DMS114 treated with DMSO at 0.1 percent for 48 hours (cell line): ENCODE data around the gene CRISPLD2.
"Not testable (repeated sequence)": the region's sequence is repeated elsewhere in the genome, so short reads cannot be mapped to it uniquely, and the experiment has no call there.

Source experiments
- DNase-seq: peaks from one replicate; lab custom pipeline; 2025; ENCODE audit not compliant: unreplicated experiment; lab: John Stamatoyannopoulos, UW

CRISPLD2 gene

DNA sequence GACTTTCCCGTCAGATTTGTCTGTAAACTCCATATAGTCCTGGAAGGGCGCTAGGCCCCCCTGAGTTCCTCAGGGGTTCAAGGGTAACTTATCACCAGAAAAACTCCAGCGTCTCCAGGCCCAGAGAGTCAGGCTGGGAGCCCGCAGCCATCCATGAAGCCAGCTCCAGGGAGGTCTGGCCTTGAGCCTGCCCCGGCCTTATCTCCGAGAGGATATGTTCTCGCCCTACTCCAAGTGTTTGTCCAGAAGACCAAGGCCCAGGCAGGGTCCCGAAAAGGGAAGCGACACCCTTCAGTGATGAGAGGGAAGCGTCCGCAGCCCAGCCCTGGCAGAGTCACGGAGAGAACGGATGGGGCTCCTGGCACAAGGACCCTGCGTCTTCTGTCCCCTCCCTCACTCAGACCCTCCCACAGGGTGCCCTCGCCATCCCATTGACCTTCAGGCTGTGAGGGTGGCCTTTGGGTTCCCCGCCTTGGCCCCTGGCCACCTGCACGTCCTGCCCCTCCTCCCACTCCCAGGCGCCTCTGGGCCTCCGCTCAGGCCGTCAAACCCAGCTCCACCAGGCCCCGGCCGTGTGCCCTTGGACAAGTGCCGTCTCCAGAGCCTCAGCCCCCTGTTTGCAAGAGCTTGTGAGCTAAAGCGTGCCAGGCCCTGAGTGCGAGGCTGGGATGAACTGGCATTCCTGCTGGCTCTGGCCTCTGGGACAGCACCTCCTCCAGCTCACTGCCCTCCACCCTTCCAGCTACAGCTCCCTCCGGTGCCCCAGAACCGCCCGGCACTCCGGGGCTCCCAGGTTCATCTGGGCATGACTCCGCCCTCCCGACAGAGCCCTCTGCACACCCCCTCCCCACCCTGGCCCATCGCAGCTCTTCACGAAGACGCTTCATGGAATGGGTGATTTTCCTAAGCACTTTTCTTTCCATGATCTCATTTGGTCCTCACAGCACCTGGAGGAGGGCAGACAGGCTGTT is 108.1 kb downstream of the CRISPLD2 start:
- DNase-seq: no peak

DNA sequence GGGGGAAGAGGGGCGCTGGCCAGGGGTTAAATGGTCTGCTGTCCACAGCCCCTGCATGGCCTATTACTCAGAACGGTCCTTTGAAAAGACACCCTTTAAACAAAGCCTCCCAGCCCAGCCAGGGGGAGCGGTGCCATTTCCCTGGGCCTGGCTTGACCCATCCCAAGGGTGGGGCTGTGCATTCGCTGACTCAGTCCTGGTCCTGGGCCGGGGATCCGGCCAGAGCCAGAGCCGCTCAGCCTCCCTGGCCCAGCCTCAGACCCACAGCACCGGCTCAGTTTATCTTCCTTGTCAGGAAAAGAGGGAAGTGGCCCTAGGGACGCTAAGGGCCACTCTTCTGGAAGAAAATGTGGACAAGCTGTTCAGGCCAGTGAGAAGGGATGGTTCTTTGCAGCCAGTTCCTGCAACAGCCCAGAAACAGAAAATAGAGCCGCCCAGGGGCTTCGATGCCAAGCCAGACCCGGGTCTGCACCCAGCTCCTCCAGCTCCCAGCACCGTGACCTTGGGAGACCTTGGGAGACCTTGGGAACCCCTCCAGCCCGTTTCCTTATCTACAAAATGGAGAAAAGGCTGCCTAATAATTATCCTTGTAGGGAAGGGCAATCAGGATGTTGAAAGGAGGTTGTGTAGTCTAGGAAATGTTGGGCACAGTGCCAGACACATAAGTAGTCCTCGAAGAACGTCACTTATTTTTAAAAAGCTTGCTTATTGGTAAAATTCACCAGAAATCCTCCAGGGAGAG is 109.1 kb downstream of the CRISPLD2 start:
- DNase-seq: no peak

DNA sequence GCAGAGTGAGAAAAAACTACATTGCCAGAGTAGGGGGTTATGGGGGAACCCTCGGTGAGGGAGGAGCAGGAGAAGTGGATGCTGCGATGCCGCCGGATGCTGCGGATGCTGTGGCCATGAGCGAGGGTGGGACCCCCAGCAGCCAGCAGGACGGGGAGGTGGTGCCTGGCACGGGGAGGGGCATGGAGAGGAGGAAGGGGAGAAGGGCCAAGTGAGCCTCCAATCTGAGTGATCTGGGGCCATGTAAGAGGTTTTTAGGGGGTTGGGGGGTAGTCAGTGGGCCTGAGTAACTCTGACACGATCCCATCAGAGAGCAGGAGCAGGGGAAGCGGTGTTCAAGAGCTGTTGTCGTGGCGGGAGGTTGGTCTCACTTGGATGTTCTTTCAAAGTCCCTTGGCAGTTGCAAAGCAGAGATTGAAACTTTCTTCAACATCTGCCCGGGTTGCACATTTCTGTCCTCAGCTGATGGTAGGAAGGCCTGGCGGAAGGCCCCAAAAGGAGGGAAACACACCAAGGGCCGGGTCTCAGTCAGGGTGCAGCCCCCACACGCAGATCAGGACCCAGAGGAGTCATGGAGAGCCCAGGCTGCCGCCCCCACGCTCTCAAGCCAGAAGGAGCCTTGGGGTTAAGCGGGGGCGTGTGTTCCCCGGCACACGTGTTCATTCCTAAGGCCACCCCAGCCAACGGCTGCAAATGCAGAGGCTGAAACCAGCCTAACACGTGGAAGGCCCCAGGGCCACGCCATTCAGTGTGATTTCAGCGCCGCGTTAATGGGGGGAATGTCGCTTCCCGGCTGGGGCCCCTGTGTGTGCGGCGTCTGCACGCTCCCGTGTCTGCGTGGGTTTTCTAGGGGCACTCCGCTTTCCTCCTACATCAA is 109.9 kb downstream of the CRISPLD2 start:
- DNase-seq: no peak

DNA sequence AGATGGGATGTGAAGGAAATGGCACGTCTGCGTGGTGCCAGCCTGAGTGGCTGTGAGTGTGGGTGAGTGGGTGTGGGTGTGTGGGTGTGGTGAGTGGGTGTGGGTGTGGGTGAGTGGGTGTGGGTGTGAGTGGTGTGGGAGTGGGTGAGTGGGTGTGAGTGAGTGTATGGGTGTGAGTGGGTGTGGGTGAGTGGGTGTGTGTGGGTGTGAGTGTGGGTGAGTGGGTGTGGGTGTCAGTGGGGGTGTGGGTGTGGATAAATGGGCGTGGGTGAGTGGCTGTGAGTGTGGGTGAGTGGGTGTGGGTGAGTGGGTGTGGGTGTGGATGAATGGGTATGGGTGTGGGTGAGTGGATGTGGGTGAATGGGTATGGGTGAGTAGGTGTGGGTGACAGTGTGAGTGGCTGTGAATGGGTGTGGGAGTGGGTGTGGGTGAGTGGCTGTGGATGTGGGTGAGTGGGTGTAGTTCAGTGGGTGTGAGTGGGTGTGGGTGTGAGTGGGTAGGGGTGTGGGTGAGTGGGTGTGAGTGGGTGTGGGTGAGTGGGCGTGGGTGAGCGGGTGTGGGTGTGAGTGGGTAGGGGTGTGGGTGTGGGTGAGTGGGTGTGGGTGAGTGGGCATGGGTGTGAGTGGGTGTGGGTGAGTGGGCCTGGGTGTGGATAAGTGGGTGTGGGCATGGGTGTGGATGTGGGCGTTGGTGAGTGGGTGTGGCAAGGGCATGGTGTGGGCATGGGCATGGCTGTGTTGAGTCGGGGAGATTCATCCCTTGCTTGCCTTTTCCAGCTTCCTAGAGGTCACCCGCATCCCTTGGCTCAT is 110.7 kb downstream of the CRISPLD2 start:
- no peak for DNase-seq

DNA sequence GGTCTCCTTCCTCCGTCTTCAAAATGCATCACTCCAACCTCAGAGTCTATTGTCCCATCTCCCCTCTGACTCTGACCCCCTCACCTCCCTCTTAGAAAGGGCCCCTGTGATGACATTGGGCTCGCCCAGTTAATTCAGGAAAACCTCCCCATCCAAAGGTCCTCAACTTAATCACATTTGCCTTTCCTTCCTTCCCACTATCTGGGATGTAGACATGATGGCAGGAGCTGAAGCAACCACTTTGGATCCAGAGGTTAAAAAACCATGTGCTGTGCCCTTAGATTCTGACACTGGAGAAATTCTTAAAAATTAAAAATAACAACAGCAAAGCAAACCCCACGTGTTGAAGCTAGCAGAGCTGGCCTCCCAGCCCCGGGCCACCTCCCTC is 111.3 kb downstream of the CRISPLD2 start:
- DNase-seq: no peak

DNA sequence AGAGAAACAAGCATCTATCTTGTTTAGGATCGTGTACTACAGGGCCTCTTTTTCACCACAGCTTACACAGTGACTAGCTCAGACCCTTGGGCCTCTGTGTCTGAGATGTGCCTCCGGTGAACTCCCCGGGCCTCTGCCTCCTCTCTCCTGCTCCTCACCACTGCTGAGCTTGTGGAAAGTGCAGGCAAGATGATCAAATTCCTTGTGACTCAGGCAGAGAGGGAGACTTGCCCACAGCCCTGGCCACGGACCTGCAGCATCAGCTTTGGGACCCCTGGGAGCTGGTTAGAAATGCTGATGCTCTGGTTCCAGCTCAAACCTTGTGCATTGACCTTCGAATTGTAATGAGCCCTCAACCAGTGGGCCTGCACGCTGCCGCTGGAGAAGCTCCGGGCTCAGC is 111.7 kb downstream of the CRISPLD2 start:
- DNase-seq: no peak

DNA sequence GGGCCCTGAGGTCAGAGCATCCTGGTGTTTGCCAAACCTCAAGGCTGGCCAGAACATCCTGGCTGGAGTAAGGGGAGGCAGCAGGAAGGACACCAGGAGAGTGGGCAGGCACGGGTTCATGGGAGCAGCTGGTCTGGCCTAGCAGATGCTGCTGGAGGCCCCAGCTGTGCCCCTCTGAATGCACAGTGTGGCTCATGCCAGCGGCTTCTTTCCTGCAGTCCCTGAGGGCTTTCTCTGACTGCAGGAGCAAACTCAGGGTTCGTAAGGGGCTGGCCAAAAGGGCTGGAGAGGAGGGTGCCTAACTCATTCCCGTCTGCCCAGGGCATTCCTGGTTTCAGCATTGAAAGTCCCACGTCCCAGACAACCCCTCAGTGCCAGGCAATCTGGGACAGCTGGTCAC is 112.9 kb downstream of the CRISPLD2 start:
- DNase-seq: no peak

DNA sequence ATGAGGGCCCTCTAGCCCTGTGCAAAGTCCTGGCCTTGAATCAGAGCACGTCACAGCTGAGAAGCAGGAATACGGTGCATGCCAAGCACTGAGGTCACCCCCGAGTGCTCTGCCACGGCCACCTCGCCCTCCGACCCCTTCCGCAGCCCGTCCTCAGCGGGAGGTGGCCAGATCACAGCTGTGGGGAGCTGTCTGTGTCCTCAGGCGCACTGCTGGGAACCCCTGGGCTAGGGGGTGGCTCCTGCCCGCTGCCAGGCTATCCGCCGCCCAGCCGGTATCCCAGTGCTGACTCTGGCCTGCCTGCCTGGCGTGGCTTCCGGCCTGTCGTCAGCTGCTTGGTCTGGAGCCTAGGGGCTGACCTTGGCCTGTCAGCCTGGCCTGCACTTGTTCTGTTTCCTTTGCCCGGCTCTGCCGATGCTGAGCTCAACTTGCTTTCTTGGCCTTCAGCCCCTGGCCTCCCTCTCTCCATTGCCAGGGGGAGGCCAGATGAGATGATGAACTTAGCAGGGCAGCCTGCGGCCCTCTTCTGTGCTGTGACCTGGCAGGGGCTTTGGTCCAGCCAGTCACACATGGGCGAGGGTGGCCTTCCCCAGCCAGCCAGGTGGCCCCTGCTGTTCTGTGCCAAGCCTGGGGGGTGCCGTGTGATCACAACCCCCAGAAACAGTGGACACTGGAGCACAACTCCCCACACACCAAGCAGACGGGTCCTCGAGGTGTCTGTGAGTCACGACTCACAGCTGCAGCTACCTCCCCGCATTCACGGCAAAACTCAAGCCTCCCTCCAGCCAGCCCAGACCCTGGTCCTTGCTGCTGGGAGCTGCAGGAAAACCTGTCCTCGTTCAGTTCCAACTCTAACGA is 114.2 kb downstream of the CRISPLD2 start:
- DNase-seq: no peak

DNA sequence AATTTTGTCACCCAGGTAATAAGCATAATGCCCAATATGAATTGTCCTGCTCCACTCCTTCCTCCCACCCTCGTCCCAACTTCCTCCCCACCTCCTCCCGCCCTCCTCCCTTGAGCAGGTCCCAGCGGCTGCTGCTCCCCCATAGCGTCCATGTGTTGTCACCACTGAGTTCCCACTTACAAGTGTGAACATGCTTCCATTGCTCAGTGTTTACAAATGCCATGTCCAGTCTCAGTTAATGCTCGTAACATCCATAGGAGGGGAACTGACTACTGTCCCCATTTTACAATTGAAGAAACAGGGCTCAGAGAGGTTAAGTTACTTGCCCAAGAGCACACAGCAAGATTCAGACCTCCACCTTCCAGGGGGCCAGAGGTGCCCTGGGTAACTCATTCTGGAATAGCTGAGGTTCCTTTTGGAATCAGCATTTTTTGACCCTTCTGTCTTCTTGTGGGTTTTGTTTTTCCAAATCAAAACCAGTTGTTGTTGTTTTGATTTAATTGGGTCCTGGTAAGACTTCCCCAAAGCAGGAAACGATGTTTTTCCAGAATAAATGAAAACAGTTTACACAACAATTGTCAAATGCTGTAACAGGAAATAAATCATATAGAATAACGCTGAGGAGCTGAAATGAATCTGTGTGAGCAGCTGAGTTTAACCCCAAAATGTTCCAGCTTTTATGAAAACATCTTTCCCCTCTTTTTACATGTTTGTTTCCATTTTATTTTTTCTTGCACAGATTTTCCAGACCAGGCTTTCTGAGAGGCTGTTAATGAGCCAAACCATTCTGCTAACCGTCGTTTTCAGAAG is 117.6 kb downstream of the CRISPLD2 start:
- no peak for DNase-seq

DNA sequence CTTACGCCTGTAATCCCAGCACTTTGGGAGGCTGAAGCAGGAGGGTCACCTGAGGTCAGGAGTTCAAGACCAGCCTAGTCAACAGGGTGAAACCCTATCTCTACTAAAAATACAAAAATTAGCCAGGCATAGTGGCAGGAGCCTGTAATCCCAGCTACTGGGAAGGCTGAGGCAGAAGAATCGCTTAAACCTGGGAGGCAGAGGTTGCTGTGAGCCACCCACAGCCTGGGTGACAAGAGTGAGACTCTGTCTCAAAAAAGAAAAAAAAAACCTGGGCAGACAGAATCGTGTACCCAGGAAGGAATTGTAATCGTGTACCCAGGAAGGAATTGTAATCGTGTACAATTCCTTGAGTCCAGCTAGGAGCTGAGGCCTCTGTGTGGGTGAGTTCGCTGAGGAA is 118.8 kb downstream of the CRISPLD2 start:
- DNase-seq: not testable (repeated sequence)

DNA sequence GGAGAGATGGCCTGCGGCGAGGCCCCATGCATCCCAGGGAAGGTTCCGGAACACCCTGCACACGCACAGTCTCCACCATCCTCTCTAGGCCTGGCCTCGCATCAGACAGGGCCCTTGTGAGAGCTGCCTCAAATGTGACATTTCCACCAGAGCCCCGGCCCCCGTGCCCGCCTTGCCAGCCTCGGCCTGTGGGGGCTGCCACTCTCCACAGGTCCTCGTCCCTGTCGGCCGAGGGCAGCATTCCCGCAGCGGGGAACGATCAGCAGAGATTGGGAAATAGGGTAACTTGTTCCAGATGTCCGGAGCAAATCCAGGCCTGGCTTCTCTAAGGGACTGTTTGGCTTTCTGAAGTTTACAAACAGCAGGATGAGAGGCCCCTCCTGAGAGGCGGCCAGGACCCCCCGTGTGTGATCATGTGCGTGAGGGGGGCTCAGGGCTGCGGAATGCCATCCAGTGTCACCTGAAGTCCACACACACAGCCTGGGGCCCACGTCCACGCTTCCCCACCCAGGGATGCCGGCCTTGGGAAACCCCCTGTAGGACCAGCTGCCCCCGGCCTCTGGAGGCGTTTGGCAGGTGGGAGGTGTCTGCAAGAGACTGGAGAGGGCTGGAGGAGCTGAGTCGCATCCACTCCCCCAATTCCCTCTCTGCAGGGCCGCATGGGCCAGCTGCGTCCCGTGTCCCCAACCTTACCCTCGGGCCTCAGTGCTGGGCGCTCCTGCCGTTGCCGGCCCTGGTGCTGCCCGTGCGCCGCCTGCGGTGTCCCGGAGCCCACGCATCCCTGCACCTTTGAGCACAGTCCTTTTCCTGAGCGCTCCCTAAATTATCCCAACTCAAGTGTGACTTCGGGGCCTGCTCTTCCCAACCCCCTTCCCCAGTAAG is 121.1 kb downstream of the CRISPLD2 start:
- no peak for DNase-seq

DNA sequence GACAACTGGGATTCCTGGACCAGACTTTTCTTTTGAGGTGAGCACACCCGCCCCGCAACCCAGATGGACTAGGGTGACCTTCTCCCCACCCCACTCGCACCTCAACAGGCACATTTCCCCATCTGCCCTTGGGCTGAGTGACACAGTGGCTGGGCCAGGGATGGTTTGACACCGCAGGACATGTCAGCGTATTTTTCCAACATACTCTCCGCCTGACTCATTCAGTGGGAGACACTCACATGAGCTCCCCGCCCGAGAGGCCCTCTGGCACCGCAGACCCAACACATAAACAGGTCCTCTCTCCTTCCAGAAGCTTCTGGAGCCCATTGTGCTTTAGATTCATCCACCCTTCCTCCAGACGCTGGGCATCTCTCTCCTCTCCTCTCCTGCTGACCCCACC is 122.1 kb downstream of the CRISPLD2 start:
- DNase-seq: no peak

DNA sequence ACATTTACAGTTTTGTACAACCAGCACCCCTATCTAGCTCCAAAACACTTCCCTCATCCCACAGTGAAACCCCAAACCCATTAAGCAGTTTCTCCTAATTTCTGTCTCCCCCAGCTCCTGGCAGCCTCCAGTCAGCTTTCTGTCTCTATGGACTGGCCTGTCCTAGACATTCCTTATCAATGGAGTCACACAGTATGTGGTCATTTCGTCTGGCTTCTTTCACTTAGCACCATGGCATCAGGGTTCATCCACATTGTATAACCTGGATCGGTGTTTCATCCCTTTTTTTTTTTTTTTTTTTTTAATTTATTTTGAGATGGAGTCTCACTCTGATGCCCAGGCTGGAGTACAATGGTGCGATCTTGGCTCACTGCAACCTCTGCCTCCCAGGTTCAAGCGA is 123.0 kb downstream of the CRISPLD2 start:
- DNase-seq: no peak

DNA sequence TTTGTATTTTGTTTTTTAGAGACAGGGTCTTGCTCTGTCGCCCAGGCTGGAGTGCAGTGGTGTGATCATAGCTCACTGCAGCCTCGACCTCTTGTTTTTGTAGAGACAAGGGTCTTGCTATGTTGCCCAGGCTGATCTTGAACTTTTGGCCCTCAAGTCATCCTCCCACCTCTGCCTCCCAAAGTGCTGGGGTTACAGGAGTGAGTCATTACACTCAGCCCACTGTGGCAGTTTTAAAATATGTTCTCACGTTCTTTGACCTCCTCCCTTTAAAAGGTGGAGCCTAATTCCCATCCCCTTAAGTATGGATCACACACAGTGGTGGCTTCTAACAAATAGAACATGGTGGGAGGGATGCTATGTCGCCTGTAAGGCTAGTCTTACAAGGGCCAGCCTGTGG is 123.8 kb downstream of the CRISPLD2 start:
- DNase-seq: no peak

DNA sequence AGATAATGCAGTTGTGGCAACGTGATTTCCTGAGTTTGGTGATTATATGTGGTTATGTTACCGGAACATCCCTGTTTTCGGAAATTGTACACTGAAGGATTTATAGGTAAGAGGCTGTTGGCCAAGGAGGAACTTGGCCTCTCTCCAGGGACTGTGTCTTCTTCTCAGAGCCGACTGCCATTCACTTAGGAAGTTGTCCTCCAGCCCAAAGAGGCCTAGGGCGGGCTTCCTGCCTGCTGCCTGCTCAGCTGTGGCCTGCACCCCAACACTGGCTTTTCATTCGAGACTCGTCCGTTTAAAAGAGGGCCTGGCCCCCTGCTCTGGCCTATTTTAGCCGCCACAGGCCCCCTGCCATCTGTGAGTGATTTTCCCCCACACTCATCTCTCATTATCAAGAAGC is 127.2 kb downstream of the CRISPLD2 start:
- DNase-seq: no peak

DNA sequence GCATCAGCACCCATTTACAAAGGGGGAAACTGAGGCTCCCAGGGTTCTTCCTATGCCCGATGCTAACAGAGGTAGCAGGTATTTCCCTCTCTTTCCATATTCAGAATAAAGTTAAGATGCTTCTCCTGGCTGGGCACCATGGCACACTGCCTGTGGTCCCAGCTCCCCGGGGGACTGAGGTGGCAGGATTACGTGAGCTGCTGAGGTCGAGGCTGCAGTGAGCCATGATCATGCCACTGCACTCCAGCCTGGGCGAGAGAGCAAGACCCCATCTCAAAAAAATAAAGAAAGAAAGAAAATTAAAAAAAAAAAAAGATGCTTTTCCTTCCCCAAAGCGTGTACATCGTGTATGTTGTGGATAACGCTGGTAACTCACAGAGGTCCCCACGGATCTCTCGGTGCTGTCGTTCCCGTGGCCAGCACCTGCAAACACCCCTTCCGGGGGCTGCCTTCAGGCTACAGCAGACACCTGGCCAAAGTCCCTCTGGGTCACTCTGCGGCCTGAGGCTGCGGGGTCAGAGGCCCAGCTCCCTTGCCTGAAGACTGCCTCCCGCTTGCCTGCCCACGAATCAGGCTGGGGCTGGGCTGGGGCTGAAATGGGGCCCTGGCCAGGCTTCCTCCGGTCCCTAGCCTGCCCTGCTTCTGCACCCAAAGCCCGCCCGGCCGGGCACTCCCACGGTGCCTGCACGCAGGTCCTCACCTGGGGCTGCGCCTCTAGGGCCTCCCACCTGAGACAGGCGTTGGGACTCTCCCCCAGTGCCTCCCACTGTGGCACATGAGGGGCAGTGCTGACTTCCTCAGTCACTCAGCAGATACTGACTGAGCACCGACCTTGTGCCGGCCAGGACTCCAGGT is 128.4 kb downstream of the CRISPLD2 start:
- DNase-seq: no peak
